Activated naive CD8-positive, alpha-beta T cell treated with anti-CD3 and anti-CD28 coated beads, Interleukin-2, amount 10 ng/mL, durations not matched to agents 7 days and 5 days (primary cell): Measurements from ENCODE around the gene SNX11. TPM values are rescaled to one million over a fixed set of nuclear protein-coding genes. Genes with fewer than 3 reads are reported as not detected.

Experiments
- ATAC-seq: fragments of 150-1000 bp; cut with Tn5 transposase; one replicate; pipeline ENCODE4 v1.10.0; 2021; ENCODE audit warnings: low read depth, moderate library complexity
- POLR2A ChIA-PET: fragments of 350-600 bp; sonication (Branson Sonifier 250); formaldehyde crosslinking; loops from one replicate; lab custom pipeline; 2021; ENCODE audit warnings: antibody characterized with exemption; lab: Charles Lee
- DNase-seq: peaks from one replicate; pipeline ENCODE4 v3.0.0; 2021
- H3K27ac Mint-ChIP-seq: one replicate; pipeline ENCODE4 v1.8.0; 2022; ENCODE audit warnings: mild to moderate bottlenecking, mixed read lengths
- H3K27me3 Mint-ChIP-seq: one replicate; pipeline ENCODE4 v1.8.0; 2022; ENCODE audit warnings: mild to moderate bottlenecking, moderate library complexity, mixed read lengths
- H3K36me3 Mint-ChIP-seq: one replicate; pipeline ENCODE4 v1.8.0; 2021; ENCODE audit warnings: mild to moderate bottlenecking, mixed read lengths
- H3K4me1 Mint-ChIP-seq: one replicate; pipeline ENCODE4 v1.8.0; 2021; ENCODE audit warnings: mixed read lengths
- H3K4me3 Mint-ChIP-seq: one replicate; pipeline ENCODE4 v1.8.0; 2022; ENCODE audit warnings: mild to moderate bottlenecking, moderate library complexity, mixed read lengths
- H3K9me3 Mint-ChIP-seq: one replicate; pipeline ENCODE4 v1.8.0; 2021; ENCODE audit warnings: mixed read lengths
- total RNA-seq, 2 experiments: library from RNA; stranded (reverse); gene quantifications; one replicate each; pipeline ENCODE4 v1.2.3, GENCODE V29; 2021

Gene SNX11
- total RNA-seq, 2 experiments from 2014 or later: 31.3 to 36.8 TPM

DNA sequence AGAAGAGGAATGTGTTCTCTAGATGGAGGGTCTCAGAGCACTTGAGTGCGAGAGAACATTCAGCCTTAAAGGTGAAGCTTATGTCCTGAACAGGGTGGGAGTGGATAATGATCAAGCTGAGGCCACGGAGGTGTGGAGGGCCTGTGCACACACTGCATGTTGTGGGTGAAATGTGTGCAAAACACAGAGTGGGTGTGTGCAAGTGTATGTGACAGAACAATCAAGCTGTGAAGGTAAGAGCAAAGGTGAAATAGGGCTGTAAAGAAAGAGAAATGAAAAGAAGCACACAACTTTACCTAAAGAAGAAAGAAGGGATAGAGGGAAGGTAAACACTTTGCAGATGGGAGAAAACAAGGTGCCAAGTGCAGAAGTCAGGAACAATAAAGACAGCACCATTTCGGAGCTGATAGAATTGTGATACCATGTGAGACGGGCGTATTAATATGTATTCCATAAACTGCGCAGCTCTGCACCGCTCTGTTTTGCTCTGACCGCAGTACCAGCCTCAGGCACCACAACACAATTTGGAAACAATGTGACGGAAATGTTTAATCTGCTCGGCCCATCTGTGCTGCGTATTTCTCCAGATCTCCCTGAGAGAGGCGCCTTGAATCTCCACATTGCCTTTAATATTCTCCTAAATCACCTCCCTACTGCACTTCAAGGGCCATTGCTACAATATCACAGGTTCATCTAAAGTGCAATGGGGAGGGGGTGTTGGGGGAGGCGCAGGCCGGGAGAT, 40.6 kb downstream of the SNX11 start:
- DNase-seq (no peak), ATAC-seq (no peak)
- POLR2A ChIA-PET: no interaction called here
- Mint-ChIP-seq H3K4me1 (no peaks in the 10 kb centered on the region), H3K36me3 (peaks cover 17% of the 10 kb centered on the region), H3K27me3 (no peaks in the 10 kb centered on the region), H3K4me3 (no peak overlapping the region), H3K9me3 (no peaks in the 10 kb centered on the region), H3K27ac (no peak overlapping the region)

DNA sequence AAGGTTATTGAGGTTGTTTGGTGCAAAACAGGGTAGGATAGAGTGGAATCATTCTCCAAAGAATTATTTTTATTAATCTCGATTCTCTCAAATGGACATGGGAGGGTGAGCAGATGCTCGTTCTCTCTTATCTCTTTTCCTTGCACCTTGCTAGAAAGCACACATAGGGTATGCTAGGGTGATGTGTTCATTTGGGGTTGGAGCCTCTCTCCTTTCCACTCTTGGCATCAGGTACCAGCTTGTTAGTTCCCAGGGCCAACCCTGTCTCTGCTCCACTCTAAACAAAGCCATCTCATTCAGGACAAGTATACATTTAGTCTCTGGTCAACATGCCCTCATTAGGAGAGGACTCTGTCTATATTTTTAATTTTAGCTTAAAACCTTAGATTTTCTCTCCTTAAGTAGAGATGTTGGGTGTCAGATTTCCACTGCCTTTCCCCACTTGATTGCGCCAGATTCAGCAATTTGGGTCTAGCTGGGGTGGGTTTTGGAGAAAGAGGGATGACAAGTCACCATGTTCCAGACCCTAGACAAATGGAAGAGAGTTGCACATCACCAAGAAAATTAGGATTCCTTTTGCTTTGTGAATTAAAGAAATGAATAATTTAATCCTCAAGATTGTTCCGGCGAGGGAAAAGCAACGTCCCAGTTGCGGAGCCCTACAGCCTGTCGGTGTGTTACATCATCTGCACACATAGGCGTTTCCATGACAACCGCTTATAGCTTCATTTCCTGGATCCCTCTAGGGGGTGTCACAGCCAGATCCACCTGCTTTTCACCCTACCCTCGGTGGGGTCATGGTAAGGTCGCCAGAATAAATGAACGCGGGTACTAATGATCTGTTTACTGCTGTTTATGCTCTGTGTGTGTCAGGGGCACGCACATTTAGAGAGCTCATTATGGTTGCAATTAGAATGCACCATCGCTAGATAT, 41.6 kb downstream of the SNX11 start:
- POLR2A ChIA-PET: no interaction called here
- Mint-ChIP-seq H3K27me3 (no peaks in the 10 kb centered on the region), H3K27ac (no peak overlapping the region), H3K36me3 (peaks cover 16% of the 10 kb centered on the region), H3K9me3 (no peaks in the 10 kb centered on the region), H3K4me1 (peaks cover under 1% of the 10 kb centered on the region), H3K4me3 (no peak overlapping the region)
- DNase-seq: no peak
- ATAC-seq: no peak

DNA sequence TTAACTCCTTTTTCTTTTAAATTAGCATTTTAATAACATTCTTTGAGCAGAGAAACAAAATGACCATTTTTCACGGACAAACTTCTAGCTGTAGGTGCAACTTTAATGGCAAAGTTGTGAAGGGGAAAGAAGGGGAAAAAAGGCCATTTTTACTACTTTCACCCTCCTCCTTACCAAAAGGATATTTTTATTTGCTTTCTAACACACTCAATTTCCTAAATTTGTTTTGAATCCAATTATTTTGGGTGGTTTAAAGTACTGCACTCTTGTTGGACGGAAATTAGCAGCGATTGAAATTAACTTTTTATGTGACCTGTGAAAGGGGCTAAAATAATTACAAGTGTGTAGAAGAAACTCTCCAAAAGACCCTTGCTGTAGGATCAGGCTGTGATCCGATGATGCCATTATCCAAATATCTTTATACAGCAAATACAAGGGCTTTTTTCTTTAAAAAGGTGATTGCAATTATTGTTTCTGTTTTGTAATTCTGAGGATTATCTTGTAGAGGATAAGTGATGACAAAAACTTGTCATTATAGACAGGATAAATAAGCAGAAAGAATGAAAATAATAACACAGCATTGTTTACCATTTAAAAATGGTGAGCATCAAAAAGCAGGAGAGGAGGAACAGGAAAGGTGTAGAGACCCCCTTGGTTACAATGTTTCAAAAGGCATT, 42.4 kb downstream of the SNX11 start:
- H3K27ac Mint-ChIP-seq: no peak overlapping the region
- no peaks in the 10 kb centered on the region for H3K9me3 Mint-ChIP-seq
- no peaks in the 10 kb centered on the region for H3K27me3 Mint-ChIP-seq
- no peak for ATAC-seq
- H3K4me1 Mint-ChIP-seq: peaks cover 2% of the 10 kb centered on the region
- POLR2A ChIA-PET: no interaction called here
- H3K4me3 Mint-ChIP-seq: no peak overlapping the region
- DNase-seq: no peak
- peaks cover 17% of the 10 kb centered on the region for H3K36me3 Mint-ChIP-seq

DNA sequence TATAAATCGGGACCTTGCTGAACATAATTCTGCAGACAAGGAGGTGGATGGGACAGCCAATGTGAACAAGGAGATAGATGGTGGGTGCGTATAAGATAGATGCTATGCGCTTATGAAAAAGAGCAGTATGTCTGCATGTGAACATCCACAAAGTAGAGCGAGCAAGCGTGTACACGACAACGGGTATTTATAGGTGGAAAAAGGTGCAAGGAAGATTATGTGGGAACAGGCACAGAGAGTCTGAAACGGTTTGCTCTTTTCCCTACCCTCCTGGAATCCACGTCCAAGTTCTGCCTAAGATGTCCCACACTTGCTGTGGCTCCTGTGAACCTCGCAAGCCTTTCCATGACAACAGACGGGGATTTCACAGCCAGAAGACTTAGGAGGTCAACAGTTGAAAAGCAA, 43.0 kb downstream of the SNX11 start:
- ATAC-seq: no peak
- Mint-ChIP-seq H3K36me3 (peaks cover 15% of the 10 kb centered on the region), H3K9me3 (no peaks in the 10 kb centered on the region), H3K4me1 (peaks cover 2% of the 10 kb centered on the region), H3K4me3 (no peak overlapping the region), H3K27ac (no peak overlapping the region), H3K27me3 (no peaks in the 10 kb centered on the region)
- no peak for DNase-seq
- POLR2A ChIA-PET: no interaction called here

DNA sequence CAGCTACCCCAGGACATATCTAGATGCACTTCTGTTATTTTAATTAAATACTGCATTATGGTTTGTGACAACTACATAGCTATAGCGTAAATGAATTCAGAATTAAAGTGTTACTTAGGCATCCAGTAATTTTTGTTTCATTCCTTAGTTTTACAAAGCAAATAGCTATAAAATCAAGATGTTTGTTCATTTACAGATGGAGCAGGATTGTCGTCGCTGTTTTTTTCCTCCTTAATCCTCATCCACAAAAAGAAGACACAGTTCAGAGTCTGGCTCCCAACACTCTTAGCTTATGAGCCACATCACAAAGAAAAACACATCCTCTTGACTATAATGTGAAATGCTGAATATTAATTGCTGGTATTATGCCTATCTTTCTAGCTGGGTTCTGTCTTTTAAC, 43.7 kb downstream of the SNX11 start:
- Mint-ChIP-seq H3K9me3 (no peaks in the 10 kb centered on the region), H3K4me3 (no peak overlapping the region), H3K4me1 (peaks cover 2% of the 10 kb centered on the region), H3K27ac (no peak overlapping the region), H3K36me3 (peaks cover 15% of the 10 kb centered on the region), H3K27me3 (no peaks in the 10 kb centered on the region)
- no peak for ATAC-seq
- POLR2A ChIA-PET: no interaction called here
- no peak for DNase-seq

DNA sequence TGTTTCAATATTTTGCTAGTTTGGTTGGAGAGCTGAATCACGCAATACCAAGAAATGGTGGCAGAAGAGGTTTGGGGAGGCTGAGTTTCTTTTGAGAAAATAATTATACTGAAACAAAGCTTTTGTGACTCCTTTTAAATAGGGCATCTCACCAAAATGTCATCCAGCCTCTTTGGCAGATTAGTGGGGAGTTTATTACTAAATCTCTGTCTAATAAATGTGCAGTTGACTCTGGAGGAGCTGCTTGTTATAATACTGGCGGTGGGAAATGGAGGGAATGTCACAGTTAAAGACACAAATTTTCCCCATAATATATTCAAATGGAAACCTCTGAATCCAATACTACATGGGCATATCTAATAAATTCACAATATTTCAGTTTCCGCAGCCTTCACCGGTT, 44.7 kb downstream of the SNX11 start:
- no peaks in the 10 kb centered on the region for H3K9me3 Mint-ChIP-seq
- ATAC-seq: no peak
- no peak overlapping the region for H3K4me3 Mint-ChIP-seq
- no peak overlapping the region for H3K27ac Mint-ChIP-seq
- H3K36me3 Mint-ChIP-seq: peaks cover 17% of the 10 kb centered on the region
- POLR2A ChIA-PET: no interaction called here
- H3K4me1 Mint-ChIP-seq: peaks cover 2% of the 10 kb centered on the region
- H3K27me3 Mint-ChIP-seq: no peaks in the 10 kb centered on the region
- no peak for DNase-seq

DNA sequence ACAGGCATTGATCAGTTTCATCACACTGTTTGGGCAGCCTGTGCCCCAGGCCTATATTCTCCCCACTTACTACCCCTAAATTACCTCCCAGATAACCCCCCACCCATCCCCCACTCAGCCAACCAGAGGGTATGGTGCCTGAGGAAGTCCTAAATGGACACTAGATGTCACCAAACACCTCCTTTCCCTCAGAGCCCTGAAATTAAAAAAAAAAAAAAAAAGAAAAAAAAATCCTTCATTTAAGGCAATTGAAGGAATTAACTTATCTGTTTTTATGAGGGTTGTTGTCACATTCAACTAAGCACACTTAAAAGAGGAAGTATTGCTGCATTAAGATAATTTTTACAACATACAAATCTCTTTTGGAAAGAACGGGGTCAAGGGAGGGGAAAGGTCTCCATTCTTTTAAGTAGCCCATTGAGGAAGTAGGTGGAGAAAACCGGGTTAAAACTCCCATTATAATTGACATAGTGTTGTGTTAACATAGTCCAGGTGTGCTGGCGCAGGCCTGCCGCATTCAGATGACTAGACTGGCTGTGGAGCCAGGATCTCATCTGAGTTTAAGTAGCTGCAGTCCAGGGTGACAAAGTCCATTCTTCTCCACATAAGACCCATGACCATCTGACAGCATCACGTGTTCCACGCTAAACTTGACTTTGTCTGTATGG, 46.3 kb downstream of the SNX11 start:
- Mint-ChIP-seq H3K4me1 (peaks cover 2% of the 10 kb centered on the region), H3K9me3 (no peaks in the 10 kb centered on the region), H3K27ac (no peak overlapping the region), H3K4me3 (no peak overlapping the region), H3K27me3 (no peaks in the 10 kb centered on the region), H3K36me3 (peaks cover 7% of the 10 kb centered on the region)
- ATAC-seq: no peak
- POLR2A ChIA-PET: no interaction called here
- DNase-seq: no peak

DNA sequence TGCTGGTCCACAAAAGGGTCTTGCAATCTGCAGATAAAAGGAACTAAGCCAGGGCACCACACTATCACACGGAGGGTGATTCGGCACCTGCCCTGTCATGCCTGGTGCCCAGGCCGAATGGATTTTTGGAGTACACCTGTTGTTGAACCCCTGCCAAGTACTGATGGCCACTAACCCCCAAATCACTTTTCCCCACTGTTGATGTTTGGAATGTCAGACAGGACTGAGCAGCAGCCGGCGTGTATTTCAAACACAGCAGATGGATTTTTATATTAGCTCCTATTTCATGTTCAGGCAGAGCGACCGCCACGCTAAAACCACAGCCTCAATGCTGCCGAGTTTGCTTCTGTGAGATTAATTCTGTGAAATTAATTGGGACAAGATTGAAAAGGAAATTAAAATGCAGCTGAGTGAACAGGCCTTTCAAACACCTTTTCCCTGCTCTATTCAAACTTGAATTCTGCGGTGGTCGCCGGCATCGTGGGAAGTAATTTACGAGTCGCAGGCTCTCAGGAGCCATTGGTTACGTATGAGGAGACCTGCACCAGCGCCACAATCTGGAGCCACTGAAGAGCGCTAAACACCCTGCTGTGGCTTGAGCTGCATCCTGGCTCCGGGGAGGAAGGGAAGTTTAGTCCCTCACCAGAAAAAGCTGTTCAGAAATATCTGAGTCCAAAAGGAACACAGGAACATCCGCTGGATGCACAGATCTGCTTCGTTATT, 48.5 kb downstream of the SNX11 start:
- H3K9me3 Mint-ChIP-seq: no peaks in the 10 kb centered on the region
- POLR2A ChIA-PET: no interaction called here
- no peak overlapping the region for H3K4me3 Mint-ChIP-seq
- ATAC-seq (no peak), DNase-seq (no peak)
- no peak overlapping the region for H3K27ac Mint-ChIP-seq
- no peaks in the 10 kb centered on the region for H3K27me3 Mint-ChIP-seq
- peaks cover 2% of the 10 kb centered on the region for H3K4me1 Mint-ChIP-seq
- H3K36me3 Mint-ChIP-seq: peaks cover 9% of the 10 kb centered on the region

DNA sequence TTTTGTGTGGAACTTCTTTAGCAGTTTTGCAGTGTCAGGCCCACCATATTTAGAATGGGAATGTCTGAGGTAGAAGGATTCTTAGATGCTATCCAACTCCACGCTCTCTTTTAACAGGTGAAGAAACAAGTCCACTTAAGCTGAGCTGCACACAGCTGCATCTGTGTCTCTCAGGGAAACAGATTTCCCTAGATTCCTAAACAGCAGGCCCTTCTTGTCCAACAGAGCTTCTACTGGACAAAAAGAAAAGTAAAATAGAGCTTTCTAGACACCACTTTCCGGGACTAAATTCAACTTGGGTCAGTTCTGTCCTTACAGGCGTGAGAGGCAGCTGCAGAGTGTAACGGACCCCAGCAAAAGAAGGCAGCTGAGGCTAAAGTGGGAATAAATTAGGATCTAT, 51.7 kb downstream of the SNX11 start:
- ATAC-seq: no peak
- Mint-ChIP-seq H3K4me1 (peaks cover 4% of the 10 kb centered on the region), H3K27me3 (no peaks in the 10 kb centered on the region)

DNA sequence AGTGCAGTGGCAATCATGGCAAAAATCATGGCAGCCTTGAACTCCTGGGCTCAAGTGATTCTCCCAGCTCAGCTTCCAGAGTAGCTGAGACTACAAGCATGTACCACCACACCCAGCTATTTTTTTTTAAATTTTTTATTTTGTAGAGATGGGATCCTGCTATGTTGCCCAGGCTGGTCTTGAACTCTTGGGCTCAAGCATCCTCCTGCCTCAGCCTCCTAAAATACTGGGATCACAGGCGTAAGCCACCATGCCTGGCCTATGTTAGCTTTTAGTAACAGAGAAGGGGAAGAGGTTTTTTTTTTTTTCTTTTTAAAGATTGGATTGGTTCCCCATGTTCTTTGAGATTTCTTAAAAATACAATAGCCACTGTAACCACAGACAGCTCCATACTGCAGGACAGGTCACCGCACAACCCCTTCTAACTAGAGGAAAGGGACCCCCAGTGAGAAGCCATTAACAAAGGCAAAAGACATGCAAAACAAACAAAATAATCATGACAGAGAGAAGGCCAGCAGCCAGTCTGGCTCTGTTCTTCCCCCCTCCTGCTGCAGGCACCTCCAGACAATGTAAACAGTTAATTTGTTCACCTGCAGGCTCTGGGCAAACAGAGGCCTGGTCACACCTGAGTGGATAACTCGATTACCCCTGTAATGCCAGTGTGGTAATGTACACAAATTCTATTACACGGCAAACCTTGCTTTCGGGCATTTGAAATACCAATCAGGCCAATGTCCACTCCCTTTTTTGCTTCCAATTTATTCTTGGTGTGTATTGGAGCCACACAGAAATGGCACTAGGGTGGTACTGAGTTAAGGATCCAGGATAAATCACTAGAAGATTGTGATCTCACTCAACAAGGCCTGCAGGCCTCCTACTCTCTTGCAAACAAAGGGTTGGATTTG, 52.9 kb downstream of the SNX11 start:
- Mint-ChIP-seq H3K4me1 (peaks cover 8% of the 10 kb centered on the region), H3K27me3 (no peaks in the 10 kb centered on the region), H3K36me3 (peaks cover 13% of the 10 kb centered on the region), H3K4me3 (no peak overlapping the region), H3K9me3 (no peaks in the 10 kb centered on the region), H3K27ac (no peak overlapping the region)
- no peak for DNase-seq
- ATAC-seq: no peak
- POLR2A ChIA-PET: interaction anchor here (0.6 kb wide), 2 partner anchors 18 to 176 kb away, joined by 3 to 7 read pairs; no protein-coding TSS in a partner anchor

More for the DNA sequence above, 51.7 kb downstream of the SNX11 start:
- Mint-ChIP-seq H3K27ac (no peak overlapping the region), H3K36me3 (peaks cover 10% of the 10 kb centered on the region), H3K4me3 (no peak overlapping the region), H3K9me3 (no peaks in the 10 kb centered on the region)
- POLR2A ChIA-PET: no interaction called here
- DNase-seq: no peak

DNA sequence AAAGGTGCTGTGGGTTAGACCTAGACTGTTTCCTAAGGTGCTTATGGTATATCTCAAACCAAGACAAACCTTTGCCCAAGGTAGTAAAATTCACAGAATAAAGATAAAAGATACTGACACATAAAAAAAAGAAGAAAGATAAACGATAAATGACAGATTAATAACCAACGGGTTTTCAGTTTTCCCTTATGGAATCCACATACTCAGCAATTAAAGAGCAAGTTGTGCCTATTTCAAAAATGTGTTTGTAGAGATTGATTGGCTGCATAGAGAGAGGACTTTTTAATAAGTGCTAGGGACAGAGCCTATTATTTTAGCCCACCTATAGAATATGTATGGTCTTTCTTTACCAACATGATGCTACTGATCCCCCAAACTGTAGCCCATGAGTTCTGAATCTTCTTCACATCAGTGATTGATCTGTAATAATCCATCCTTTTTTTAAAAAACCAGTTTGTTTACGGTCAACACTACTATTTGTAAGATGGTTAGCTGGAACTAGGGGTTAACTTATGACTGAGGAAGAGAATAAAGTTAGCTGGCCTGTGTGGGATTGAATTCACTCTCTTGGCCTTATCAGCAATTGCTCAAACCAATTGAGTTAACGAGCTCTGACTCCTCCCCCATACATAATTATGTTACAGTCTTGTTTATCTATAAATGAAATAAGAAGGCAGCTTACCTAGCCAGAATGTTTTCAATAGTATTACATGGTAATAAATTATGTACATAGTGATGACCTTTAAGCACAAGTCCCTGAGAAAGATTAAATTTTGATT, 53.8 kb downstream of the SNX11 start:
- ATAC-seq: no peak
- no peak overlapping the region for H3K27ac Mint-ChIP-seq
- DNase-seq: no peak
- peaks cover 15% of the 10 kb centered on the region for H3K36me3 Mint-ChIP-seq
- no peaks in the 10 kb centered on the region for H3K27me3 Mint-ChIP-seq
- H3K9me3 Mint-ChIP-seq: no peaks in the 10 kb centered on the region
- H3K4me3 Mint-ChIP-seq: no peak overlapping the region
- POLR2A ChIA-PET: no interaction called here
- peaks cover 8% of the 10 kb centered on the region for H3K4me1 Mint-ChIP-seq
